IPS DF 19.7 (cell line): ENCODE results near the gene THOP1.

Experiments used
- DNase-seq: peaks from one replicate; pipeline ENCODE4 v3.0.0-alpha.2; 2013; ENCODE audit warnings: low read depth, low spot score

Gene THOP1

DNA sequence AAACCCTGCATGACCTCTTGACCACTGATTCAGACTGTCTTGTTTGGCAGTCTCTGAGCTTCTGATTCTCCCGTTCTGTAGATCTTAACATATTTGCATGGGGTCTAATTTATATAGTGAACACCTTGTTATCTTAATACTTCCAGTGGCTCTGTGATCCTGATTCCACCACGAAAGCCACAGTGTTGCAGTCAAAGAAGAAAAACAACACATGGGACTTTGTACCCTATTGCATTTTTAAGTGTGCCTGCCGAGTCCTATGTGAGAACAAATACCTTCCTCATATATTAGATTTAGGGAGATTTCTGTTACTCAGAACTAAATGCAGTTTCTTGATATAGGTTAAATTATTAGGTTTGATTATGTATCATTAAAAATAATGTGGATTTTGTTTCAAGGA lies 69.5 kb downstream of the THOP1 start:
- DNase-seq, result no peak

DNA sequence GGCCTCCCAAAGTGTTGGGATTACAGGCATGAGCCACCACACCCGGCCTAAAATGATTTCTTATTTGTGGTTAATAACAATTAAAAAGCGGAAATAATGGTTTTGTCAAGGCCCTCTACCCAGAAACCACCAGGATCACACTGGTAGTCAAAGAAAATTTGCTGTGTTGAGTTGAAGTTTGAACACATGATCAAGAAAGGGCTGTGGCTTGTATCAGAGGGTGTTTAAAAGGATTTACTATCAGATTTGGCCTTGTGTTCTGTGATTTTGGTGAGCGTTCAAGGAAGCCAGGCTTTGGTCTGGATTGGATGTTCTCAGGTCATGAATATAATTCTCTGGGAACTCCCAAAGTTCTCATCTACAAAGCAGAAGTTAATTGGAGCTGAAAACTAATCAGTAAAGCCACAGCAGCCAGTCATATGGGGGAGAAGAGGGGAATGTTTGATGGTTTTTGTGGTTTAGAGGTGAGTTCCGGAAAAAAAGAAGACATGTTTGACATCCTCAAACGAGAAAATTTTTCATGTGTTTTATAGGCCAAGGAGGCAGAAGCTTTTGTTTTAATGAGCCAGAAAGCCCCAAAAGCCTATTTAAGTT lies 71.3 kb downstream of the THOP1 start:
- DNase-seq, result no peak

DNA sequence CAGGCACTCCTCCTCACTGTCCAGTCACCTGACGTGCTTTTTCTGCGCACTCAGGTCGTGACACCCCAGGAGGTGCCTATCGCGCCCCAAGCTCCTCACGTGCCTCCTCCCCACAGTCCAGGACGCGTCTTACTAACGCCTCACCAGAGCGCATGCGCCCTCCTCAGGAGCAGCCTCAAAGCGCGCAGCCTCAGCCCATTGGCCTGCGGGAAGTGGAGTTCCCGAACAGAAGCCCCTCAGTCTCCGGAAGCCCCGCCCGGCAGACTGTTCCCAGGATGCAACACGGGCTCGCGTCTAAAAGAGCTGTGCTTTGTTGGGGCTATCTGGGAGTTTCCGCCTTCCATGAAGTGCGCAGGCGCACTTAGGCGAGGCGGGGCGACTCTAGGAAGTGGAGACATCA lies 73.6 kb downstream of the THOP1 start:
- DNase-seq, result no peak

DNA sequence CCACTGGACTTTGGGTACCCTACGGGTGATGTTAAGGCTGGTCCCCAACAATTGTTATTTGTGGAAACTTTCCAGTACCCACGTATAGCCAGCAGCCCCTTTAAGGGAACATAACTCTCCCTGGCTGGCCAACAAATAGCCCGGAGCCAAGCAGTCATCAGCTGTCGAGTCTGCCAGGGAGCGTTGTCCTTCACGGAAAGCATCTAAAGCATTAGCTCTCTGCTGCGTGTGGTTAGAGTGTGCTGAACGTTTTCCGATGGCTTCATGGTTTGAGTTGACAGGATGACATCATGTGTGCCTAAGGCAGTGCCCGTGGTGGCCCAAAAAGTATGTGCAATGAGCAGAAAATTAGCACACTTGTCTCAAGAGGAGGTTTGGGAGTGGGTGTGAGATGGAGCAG lies 78.5 kb downstream of the THOP1 start:
- no peak for DNase-seq
